Peyer's patch (tissue), 4 donors: Measurements from ENCODE around the gene ADIPOR2. TPM values are rescaled to one million over a fixed set of nuclear protein-coding genes. Genes with fewer than 3 reads are reported as not detected.

ENCODE experiments used
- DNase-seq, 3 donors: peaks; one replicate each; pipeline ENCODE4 v3.0.0-alpha.2; 2017 to 2019
- H3K27ac ChIP-seq, 4 donors: fragments of 200-600 bp; sonication (generic); one replicate each; pipeline ENCODE4 v1.5.1; 2016 to 2019
- H3K27me3 ChIP-seq, 2 donors: fragments of 200-600 bp; sonication (generic); one replicate each; pipeline ENCODE4 v1.5.1; 2019
- H3K36me3 ChIP-seq, 3 donors: fragments of 200-600 bp; sonication (generic); one replicate each; pipeline ENCODE4 v1.5.1; 2016 to 2019
- H3K4me1 ChIP-seq, 4 donors: fragments of 200-600 bp; sonication (generic); one replicate each; pipeline ENCODE4 v1.5.1; 2016 to 2019
- H3K4me3 ChIP-seq, 4 donors: fragments of 200-600 bp; sonication (generic); 1 replicate in 3 of 4; 2 replicates in 1 of 4; pipeline ENCODE4 v1.5.1; 2016 to 2019; ENCODE audit warnings: mild to moderate bottlenecking in 1 of 4
- H3K9me3 ChIP-seq, 4 donors: fragments of 200-600 bp; sonication (generic); one replicate each; pipeline ENCODE4 v1.5.1; 2016 to 2019; ENCODE audit warnings: mild to moderate bottlenecking in 1 of 4
- POLR2A ChIP-seq, 2 donors: fragments of 450-650 bp; IDR thresholded peaks; one replicate each; pipeline ENCODE4 v1.5.1; 2017; ENCODE audit warnings: antibody characterized with exemption in 2 of 2, mild to moderate bottlenecking in 2 of 2, moderate library complexity in 2 of 2
- total RNA-seq, 4 donors: library from RNA; depleted of rRNA; stranded (reverse); fragments of >200 nt; gene quantifications; one replicate each; pipeline ENCODE4 v1.1.0, GENCODE V29; 2016
- TF ChIP-seq, protein P1 (sequence below), 6 experiments: fragments of 450-650 bp in 4 of 6; fragments of 200-600 bp in 2 of 6; sonication (generic) in 1 of 6; IDR thresholded peaks; one replicate each; pipeline ENCODE4 v1.5.1; 2017 to 2019; ENCODE audit warnings: antibody characterized with exemption in 6 of 6, mild to moderate bottlenecking in 3 of 6, moderate library complexity in 1 of 6

ADIPOR2 gene
- total RNA-seq, 4 donors from 2014 or later, result 26.4 to 89.1 (median 73.9) TPM

DNA sequence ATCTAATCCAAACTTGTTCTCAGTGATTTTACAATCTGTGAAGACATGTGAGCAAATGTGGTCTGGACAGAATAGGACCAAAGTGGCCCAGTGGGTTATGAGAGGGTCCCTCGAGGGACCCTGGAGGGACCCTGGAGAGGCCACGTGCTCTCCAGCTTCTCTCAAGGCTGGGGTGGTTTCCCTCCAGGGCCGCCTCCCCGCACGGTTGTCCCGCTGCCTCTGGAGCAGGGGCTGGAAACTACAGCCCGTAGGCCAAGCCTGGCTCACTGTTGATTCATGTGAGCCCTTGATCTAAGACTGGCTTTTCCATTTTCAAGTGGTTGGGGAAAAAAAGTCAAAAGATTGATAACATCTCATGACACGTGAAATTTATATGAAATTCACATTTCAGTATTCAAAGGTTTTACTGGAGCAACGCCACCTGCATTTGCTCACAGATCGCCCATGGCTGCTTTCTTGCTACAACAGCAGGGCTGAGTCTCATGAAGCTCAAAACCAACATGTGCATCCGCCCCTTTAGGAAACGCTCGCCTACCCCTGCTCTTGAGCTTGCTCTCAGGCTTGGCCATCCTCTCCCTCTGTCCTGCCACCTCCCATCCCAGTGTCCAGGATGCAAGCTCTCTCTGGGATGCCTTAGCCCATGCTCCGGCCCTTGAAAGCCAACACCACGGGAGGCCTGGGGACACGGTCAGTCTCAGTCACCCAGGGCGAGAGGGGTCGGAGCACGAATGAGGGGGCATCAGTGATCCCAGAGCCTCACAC lies 117.3 kb downstream of the ADIPOR2 start:
- no peak for TF ChIP-seq POLR2A (IDR thresholded peaks at IDR 0.05)
- TF ChIP-seq, protein P1, sequence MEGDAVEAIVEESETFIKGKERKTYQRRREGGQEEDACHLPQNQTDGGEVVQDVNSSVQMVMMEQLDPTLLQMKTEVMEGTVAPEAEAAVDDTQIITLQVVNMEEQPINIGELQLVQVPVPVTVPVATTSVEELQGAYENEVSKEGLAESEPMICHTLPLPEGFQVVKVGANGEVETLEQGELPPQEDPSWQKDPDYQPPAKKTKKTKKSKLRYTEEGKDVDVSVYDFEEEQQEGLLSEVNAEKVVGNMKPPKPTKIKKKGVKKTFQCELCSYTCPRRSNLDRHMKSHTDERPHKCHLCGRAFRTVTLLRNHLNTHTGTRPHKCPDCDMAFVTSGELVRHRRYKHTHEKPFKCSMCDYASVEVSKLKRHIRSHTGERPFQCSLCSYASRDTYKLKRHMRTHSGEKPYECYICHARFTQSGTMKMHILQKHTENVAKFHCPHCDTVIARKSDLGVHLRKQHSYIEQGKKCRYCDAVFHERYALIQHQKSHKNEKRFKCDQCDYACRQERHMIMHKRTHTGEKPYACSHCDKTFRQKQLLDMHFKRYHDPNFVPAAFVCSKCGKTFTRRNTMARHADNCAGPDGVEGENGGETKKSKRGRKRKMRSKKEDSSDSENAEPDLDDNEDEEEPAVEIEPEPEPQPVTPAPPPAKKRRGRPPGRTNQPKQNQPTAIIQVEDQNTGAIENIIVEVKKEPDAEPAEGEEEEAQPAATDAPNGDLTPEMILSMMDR (IDR thresholded peaks at IDR 0.05), result no peak
- H3K4me1 ChIP-seq, result peaks cover 0 to 3% (median 0%) of the 10 kb centered on the region in 4 donors
- H3K9me3 ChIP-seq, result no peaks in the 10 kb centered on the region
- H3K36me3 ChIP-seq, result no peaks in the 10 kb centered on the region
- DNase-seq, result no peak
- H3K27ac ChIP-seq, result no peak overlapping the region
- H3K4me3 ChIP-seq, result no peak overlapping the region
- H3K27me3 ChIP-seq, result no peaks in the 10 kb centered on the region

DNA sequence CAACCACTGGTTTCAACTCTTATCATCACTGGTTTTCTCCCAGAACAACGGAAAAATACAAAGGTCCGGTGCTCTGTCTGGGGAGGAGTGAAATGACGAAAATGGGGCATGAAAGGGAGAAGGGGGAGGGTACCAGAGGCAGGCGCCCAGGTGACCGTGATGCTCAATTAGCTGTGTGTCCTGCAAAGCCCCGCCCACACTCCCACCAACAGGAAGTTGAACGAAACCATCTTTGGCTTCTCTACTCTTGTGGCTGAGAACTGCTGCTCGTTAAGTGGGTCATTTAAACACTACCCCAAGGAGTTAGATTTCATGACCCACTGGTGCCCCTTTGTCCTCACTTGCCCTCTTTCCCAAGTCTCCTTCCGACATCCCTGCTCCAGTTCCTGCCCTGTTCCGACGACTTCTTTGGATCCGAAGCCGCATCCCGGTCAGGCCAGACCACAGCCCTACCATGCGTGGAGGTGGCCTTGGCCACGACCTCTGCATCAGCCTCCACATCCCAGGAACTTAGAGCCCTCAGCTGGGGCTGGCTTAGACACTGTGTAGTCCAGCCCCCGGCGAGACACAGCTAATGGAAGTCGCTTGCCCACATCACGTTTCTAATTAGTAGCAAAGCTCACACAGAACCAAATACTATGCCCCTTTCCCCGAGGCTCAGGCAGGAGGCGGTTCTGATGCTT lies 118.1 kb downstream of the ADIPOR2 start:
- no peak for DNase-seq
- no peak overlapping the region for H3K4me3 ChIP-seq
- H3K4me1 ChIP-seq, result peaks cover 0 to 3% (median 0%) of the 10 kb centered on the region in 4 donors
- H3K9me3 ChIP-seq, result no peaks in the 10 kb centered on the region
- TF ChIP-seq, protein P1 (IDR thresholded peaks at IDR 0.05), result no peak
- no peak for TF ChIP-seq POLR2A (IDR thresholded peaks at IDR 0.05)
- H3K27me3 ChIP-seq, result no peaks in the 10 kb centered on the region
- no peaks in the 10 kb centered on the region for H3K36me3 ChIP-seq
- no peak overlapping the region for H3K27ac ChIP-seq

DNA sequence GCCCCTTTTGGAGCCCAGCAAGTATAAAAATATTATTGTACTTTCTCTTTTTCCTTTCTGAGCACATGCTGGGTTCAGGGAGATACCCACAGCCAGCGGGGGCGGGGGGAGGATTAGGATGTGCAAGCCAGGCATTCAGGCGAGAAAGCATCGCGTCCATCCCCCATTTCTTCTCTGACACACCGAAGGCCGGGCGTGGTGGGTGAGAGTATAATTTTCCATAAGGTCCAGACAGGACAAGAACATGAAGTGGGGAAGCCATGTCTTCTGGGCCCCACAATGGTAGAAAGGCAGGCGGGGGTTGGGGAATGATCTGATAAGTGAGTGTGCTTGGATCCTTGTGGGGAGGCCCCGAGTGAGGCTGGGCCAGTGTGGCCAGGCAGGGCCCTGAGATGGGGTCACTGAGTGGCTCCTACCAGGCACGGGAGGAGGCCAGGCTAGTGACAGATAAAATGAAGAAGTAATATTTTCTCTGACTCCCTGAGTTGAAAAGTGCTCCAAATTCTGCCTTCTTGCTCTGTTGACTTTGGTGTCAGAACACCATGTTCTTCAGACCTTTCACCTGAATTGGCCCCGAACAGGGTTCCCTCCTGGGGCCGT lies 118.8 kb downstream of the ADIPOR2 start:
- Histone ChIP-seq H3K27ac (no peak overlapping the region), H3K4me3 (no peak overlapping the region), H3K27me3 (no peaks in the 10 kb centered on the region), H3K36me3 (no peaks in the 10 kb centered on the region), H3K4me1 (peaks cover 0 to 1% (median 0%) of the 10 kb centered on the region in 4 donors), H3K9me3 (no peaks in the 10 kb centered on the region)
- no peak for DNase-seq
- TF ChIP-seq, protein P1 (IDR thresholded peaks at IDR 0.05), result no peak
- TF ChIP-seq POLR2A (IDR thresholded peaks at IDR 0.05), result no peak

DNA sequence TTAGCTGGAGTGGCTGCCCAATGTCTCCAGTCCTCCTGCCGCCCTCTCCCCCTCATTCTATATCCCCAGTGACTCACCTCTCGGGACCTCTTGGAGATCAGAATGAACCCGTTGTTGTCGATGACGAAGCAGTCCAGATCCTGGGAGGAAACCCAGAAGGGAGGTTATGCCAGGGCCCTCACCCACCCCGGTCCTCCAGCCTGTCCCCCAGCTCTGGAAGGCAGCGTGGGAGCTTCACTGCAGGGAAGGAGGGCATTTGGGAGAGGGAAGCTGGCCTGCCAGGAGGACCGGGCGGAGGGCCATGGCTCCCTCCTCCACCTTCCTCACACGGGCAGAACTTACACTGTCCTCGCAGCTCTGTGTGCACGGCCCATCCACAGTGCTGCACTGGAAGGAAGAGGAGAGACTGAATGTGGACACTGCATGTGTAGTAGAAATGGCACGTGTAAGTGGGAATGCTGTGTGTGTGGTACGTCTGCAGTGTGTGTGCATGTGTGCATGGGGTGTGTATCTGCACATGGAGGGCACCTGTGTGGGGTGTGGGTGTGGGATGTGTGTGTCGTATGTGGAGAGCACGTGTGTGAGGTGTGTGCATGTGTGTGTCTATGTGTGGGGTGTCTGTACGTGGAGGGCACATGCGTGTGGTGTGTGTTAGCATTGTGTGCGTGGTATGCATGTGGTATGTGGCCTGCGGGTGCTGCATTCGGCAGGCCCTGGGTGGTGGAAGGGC lies 119.5 kb downstream of the ADIPOR2 start:
- no peak overlapping the region for H3K4me3 ChIP-seq

DNA sequence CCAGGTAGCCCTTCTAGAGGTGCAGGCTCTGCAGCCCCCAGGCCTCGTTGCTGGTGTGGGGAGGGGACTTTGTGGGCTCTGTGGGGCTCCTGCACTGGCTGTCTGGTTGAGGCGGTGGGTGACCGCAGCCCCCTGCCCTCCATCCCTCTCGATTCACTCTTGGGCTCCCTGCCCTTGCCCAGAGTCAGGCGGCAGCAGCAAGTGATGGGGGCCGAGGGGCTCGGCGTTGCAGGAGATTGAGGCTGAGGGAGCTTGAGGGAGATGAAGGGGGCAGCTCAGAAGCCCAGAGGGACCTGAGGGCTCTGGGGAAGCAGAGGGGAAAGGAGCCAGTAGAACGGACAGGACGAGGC lies 120.0 kb downstream of the ADIPOR2 start:
- Histone ChIP-seq H3K4me3 (no peak overlapping the region), H3K36me3 (no peaks in the 10 kb centered on the region), H3K27ac (no peak overlapping the region), H3K9me3 (no peaks in the 10 kb centered on the region), H3K27me3 (no peaks in the 10 kb centered on the region), H3K4me1 (no peaks in the 10 kb centered on the region)
- no peak for DNase-seq
- TF ChIP-seq, protein P1 (IDR thresholded peaks at IDR 0.05), result no peak
- TF ChIP-seq POLR2A (IDR thresholded peaks at IDR 0.05), result no peak

More for the DNA sequence above, 119.5 kb downstream of the ADIPOR2 start:
- Histone ChIP-seq H3K27me3 (no peaks in the 10 kb centered on the region), H3K27ac (no peak overlapping the region), H3K36me3 (no peaks in the 10 kb centered on the region), H3K9me3 (no peaks in the 10 kb centered on the region), H3K4me1 (no peaks in the 10 kb centered on the region)
- no peak for TF ChIP-seq POLR2A (IDR thresholded peaks at IDR 0.05)
- TF ChIP-seq, protein P1 (IDR thresholded peaks at IDR 0.05), result no peak
- DNase-seq, result no peak
